Measurements from ENCODE around the gene MFSD11.
"Not testable (repeated sequence)": the region's sequence is repeated elsewhere in the genome, so short reads cannot be mapped to it uniquely, and the experiment has no call there.

DNA sequence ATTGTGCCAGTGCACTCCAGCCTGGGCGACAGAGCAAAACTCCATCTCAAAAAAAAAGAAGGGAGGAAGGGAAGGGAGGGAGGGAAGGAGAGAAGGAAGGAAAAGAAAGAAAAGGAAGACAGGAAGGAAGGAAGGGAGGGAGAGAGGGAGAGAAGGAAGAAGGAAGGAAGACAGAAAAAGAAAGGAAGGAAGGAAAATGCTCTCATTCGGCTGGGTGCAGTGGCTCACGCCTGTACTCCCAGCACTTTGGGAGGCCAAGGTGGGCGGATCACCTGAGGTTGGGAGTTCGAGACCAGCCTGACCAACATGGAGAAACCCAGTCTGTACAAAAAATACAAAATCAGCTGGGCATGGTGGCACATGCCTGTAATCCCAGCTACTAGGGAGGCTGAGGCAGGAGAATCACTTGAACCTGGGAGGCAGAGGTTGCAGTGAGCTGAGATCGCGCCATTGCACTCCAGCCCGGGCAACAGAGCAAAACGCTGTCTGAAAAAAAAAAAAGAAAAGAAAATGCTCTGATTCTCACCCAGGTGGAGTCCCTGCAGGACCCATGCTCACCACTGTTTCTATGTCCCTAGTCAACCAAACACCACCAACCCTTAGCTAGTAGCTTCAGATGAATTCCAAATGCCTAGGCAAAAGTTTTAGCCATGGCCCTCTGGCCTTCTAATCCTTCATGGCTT lies 78.1 kb downstream of the MFSD11 start:
- TF ChIP-seq TCF7L2, POLR2AphosphoS5 (IDR thresholded peaks at IDR 0.05; ENCODE audit: low read depth, low read length): not testable (repeated sequence)
- TF ChIP-seq, protein P1, sequence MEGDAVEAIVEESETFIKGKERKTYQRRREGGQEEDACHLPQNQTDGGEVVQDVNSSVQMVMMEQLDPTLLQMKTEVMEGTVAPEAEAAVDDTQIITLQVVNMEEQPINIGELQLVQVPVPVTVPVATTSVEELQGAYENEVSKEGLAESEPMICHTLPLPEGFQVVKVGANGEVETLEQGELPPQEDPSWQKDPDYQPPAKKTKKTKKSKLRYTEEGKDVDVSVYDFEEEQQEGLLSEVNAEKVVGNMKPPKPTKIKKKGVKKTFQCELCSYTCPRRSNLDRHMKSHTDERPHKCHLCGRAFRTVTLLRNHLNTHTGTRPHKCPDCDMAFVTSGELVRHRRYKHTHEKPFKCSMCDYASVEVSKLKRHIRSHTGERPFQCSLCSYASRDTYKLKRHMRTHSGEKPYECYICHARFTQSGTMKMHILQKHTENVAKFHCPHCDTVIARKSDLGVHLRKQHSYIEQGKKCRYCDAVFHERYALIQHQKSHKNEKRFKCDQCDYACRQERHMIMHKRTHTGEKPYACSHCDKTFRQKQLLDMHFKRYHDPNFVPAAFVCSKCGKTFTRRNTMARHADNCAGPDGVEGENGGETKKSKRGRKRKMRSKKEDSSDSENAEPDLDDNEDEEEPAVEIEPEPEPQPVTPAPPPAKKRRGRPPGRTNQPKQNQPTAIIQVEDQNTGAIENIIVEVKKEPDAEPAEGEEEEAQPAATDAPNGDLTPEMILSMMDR (IDR thresholded peaks at IDR 0.05): not testable (repeated sequence)

Data from Panc1 (cell line).